Activated naive CD8-positive, alpha-beta T cell (primary cell): ENCODE measurements around the gene NOL4L.
A peak's percentile ranks its signal among the peaks of the same experiment; 100 is the strongest.
"Not testable (repeated sequence)": the region's sequence is repeated elsewhere in the genome, so short reads cannot be mapped to it uniquely, and the experiment has no call there.

Experiments used
- H3K27ac Mint-ChIP-seq: one replicate; pipeline ENCODE4 v1.8.0; 2021; ENCODE audit warnings: mixed read lengths
- H3K27me3 Mint-ChIP-seq: one replicate; pipeline ENCODE4 v1.8.0; 2021; ENCODE audit warnings: mixed read lengths
- H3K36me3 Mint-ChIP-seq: one replicate; pipeline ENCODE4 v1.8.0; 2021; ENCODE audit warnings: mixed read lengths
- H3K4me1 Mint-ChIP-seq: one replicate; pipeline ENCODE4 v1.8.0; 2021; ENCODE audit warnings: low read depth, mixed read lengths
- H3K4me3 Mint-ChIP-seq: one replicate; pipeline ENCODE4 v1.8.0; 2021; ENCODE audit warnings: mild to moderate bottlenecking, mixed read lengths
- H3K9me3 Mint-ChIP-seq: one replicate; pipeline ENCODE4 v1.8.0; 2021; ENCODE audit warnings: low read depth, mixed read lengths

The NOL4L gene

GRCh38 chr20:32592616-32593015, 7.5 kb upstream of the NOL4L start:
- H3K9me3 Mint-ChIP-seq, H3K4me3 Mint-ChIP-seq, H3K36me3 Mint-ChIP-seq, H3K4me1 Mint-ChIP-seq, H3K27ac Mint-ChIP-seq, H3K27me3 Mint-ChIP-seq: not testable (repeated sequence)

DNA sequence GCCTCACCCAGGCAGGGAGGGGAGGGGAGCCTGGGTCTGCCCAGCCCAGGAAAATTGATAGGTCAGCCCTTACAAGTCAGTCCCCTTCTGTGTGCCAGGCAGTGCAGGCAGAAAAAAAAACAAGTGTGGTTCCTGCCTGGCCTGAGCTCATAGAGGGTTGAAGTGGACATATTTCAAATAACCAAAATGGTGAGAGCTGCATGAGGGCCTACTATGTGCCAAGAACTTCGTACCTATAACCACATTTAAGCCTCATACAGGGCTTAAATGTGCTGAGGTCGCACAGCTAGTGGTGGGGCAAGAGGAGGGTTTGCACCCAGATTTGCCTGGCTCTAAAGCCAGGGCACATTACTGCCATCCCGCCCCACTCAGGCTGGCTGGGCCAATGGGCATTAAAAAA, 6.9 kb upstream of the NOL4L start:
- Mint-ChIP-seq H3K4me1 (peaks cover 2% of the 10 kb centered on the region), H3K9me3 (no peaks in the 10 kb centered on the region), H3K27me3 (no peaks in the 10 kb centered on the region), H3K27ac (no peak overlapping the region), H3K4me3 (no peak overlapping the region), H3K36me3 (no peaks in the 10 kb centered on the region)

GRCh38 chr20:32589769-32590168, 4.6 kb upstream of the NOL4L start:
- H3K27ac Mint-ChIP-seq = no peak overlapping the region
- H3K4me3 Mint-ChIP-seq = no peak overlapping the region
- peaks cover 17% of the 10 kb centered on the region for H3K4me1 Mint-ChIP-seq
- no peaks in the 10 kb centered on the region for H3K27me3 Mint-ChIP-seq
- H3K9me3 Mint-ChIP-seq = no peaks in the 10 kb centered on the region
- no peaks in the 10 kb centered on the region for H3K36me3 Mint-ChIP-seq

DNA sequence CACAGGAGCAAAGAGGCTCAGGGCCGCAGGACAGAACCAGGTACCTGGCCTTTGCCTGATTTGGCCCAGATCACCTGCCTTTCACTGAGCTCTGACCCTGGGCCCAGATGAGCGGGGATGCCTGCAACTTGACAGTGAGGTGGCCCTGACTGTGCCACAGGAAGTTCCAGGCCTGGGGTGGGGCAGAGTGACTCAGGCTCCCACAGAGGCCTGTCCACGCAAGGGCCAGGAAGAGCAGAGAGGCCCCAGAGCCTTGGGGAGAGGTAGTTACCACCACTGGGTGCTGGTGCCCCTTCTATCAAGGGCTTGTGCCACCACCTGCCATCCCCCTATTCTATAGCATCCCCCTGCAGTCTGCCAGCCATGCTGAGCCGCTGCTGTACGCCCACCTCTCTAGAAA, 4.1 kb upstream of the NOL4L start:
- no peak overlapping the region for H3K4me3 Mint-ChIP-seq
- H3K27ac Mint-ChIP-seq = no peak overlapping the region
- no peaks in the 10 kb centered on the region for H3K36me3 Mint-ChIP-seq
- H3K9me3 Mint-ChIP-seq = no peaks in the 10 kb centered on the region
- peaks cover 17% of the 10 kb centered on the region for H3K4me1 Mint-ChIP-seq
- no peaks in the 10 kb centered on the region for H3K27me3 Mint-ChIP-seq

- no peak overlapping the region for H3K27ac Mint-ChIP-seq
- H3K4me3 Mint-ChIP-seq = no peak overlapping the region
- peaks cover 17% of the 10 kb centered on the region for H3K4me1 Mint-ChIP-seq
- no peaks in the 10 kb centered on the region for H3K36me3 Mint-ChIP-seq
- no peaks in the 10 kb centered on the region for H3K27me3 Mint-ChIP-seq
- no peaks in the 10 kb centered on the region for H3K9me3 Mint-ChIP-seq
These were observed 2.9 kb upstream of the NOL4L start for GRCh38 chr20:32588040-32588439.

- Mint-ChIP-seq H3K36me3 (no peaks in the 10 kb centered on the region), H3K4me1 (peaks cover 28% of the 10 kb centered on the region), H3K9me3 (no peaks in the 10 kb centered on the region), H3K4me3 (peak overlapping the region; percentile 89), H3K27ac (peak overlapping the region; percentile 91), H3K27me3 (no peaks in the 10 kb centered on the region)
These were observed 1.2 kb upstream of the NOL4L start for GRCh38 chr20:32586291-32586690.

GRCh38 chr20:32585586-32586127, 524 bp upstream of the NOL4L start:
- Mint-ChIP-seq H3K36me3 (no peaks in the 10 kb centered on the region), H3K9me3 (no peaks in the 10 kb centered on the region), H3K27me3 (no peaks in the 10 kb centered on the region), H3K4me1 (peaks cover 34% of the 10 kb centered on the region), H3K4me3 (peak overlapping the region; percentile 89), H3K27ac (peak overlapping the region; percentile 91)

GRCh38 chr20:32583581-32584070, 1.5 kb downstream of the NOL4L start:
- no peaks in the 10 kb centered on the region for H3K36me3 Mint-ChIP-seq
- no peaks in the 10 kb centered on the region for H3K27me3 Mint-ChIP-seq
- H3K9me3 Mint-ChIP-seq = no peaks in the 10 kb centered on the region
- H3K4me3 Mint-ChIP-seq = no peak overlapping the region
- H3K27ac Mint-ChIP-seq = no peak overlapping the region
- peaks cover 52% of the 10 kb centered on the region for H3K4me1 Mint-ChIP-seq

DNA sequence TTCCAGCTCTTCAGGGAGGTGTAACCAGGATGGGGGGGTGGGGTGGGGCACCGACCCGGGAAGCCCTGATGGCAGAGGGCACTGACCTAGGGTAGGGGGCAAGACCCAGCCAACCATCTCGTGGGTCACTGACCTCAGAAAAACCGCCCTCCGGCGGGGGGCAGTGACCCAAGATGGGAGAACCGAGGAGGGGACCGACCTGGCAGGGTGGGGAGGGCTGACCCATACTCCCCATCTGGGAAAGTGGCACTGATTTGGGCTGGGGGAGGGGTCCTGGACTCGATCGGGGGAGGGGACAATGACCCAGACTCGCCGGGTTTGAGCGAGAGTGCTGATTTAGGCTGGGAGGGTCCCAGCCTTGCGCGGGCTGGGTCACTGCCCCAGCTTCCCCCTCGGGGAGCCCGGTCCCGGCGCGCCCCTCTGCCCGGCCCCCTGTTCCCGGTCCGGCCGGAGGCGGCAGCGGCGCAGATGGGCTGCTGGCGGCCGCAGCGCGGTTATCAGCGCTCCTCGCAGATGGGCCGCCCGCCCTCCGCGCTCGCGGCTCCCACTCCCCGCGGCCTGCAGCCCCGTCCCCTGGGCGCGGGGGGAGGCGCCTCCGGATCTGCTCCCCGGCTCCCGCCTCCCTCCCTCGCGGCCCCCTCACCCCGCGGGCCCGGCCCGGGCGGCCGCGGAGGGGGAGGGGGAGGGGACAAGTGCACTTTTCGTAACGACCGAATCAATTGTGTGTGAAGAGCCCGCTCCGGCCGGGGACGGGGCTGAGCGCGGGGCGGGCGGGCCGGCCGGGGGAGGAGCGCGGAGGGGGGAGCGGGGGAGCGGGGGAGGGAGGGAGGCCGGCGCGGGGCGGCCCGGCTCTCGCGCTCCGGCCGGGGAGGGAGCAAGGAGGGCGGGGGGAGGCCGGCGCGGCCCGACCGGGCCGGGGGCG, 2.2 kb downstream of the NOL4L start:
- H3K27ac Mint-ChIP-seq = no peak overlapping the region
- H3K4me3 Mint-ChIP-seq = peak overlapping the region; percentile 81
- peaks cover 55% of the 10 kb centered on the region for H3K4me1 Mint-ChIP-seq
- no peaks in the 10 kb centered on the region for H3K27me3 Mint-ChIP-seq
- H3K9me3 Mint-ChIP-seq = no peaks in the 10 kb centered on the region
- H3K36me3 Mint-ChIP-seq = no peaks in the 10 kb centered on the region

GRCh38 chr20:32581839-32582658, 3.1 kb downstream of the NOL4L start:
- Mint-ChIP-seq H3K36me3 (no peaks in the 10 kb centered on the region), H3K4me1 (peaks cover 60% of the 10 kb centered on the region), H3K9me3 (no peaks in the 10 kb centered on the region), H3K27ac (peak overlapping the region; percentile 73), H3K27me3 (no peaks in the 10 kb centered on the region), H3K4me3 (peak overlapping the region; percentile 81)

DNA sequence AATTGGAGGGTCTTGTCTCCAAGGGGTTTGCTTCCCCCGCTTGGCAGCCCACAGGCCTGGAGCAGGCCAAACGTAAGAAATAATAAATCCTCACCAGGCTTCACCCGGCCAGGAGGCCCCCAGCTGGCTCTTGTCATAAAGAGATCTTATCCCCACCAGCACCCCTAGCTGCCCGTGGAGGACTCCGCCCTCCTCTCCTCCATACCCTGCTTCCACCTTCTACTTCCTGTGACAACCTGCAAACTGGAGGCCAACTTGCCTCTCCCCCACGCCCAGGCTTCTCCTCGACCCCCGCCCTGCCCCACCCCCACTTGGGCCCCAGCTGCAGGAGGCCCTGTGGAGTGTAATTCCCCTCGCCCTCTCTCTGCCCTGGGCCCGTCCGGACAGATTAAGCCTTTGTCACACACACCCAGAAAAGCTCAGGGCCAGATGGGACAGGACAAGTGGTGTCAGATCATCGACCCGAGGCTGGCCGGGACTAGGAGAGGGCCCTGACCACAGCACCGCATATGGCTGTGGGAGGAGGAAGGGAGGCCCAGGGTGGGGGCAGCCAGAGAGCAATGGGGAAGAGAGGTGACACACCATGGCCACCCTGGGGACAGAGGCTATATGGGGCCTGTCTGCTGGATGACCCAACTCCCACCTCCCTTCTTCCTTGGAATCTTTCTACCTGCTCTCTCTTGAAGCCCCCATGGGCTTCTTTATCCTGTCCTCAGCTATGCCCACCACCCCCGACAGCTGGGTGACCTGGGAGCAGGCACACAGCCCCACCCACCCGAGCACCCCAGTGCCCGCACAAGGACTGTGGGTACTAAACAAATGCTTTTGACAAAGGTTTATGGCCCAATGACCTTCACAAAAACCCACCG, 3.9 kb downstream of the NOL4L start:
- H3K36me3 Mint-ChIP-seq = no peaks in the 10 kb centered on the region
- H3K4me1 Mint-ChIP-seq = peaks cover 54% of the 10 kb centered on the region
- peak overlapping the region; percentile 89 for H3K27ac Mint-ChIP-seq
- peak overlapping the region; percentile 81 for H3K4me3 Mint-ChIP-seq
- H3K27me3 Mint-ChIP-seq = no peaks in the 10 kb centered on the region
- H3K9me3 Mint-ChIP-seq = no peaks in the 10 kb centered on the region

- peaks cover 47% of the 10 kb centered on the region for H3K4me1 Mint-ChIP-seq
- no peaks in the 10 kb centered on the region for H3K27me3 Mint-ChIP-seq
- H3K27ac Mint-ChIP-seq = peak overlapping the region; percentile 89
- H3K9me3 Mint-ChIP-seq = no peaks in the 10 kb centered on the region
- no peaks in the 10 kb centered on the region for H3K36me3 Mint-ChIP-seq
- peak overlapping the region; percentile 81 for H3K4me3 Mint-ChIP-seq
These were observed 4.7 kb downstream of the NOL4L start for GRCh38 chr20:32580219-32580969.

DNA sequence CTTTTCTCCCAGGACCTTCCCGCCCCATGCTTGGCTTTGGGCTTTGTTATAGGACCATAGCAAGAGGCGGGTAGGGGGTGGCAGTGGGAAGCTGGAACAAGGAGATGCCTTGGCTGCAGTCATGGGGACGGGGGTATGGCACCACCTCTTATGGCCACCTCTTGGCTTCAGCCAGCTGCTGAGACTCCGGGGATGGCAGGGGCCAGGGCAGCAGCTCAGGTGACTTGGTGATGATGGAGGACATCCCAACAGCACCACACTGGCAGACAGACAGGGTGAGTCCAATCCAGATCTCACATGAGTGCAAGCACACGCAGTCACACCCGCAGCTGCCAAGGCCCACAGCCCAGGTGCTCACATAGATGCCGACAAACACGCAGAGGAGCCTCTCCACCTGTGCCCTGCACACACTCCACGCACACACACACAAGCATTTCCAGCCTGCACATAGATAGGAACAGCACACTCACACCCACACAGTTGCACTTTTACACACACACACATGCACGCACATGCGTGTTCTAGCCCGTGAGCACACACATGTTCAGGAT, 6.2 kb downstream of the NOL4L start:
- H3K4me1 Mint-ChIP-seq = peaks cover 50% of the 10 kb centered on the region
- no peaks in the 10 kb centered on the region for H3K27me3 Mint-ChIP-seq
- no peaks in the 10 kb centered on the region for H3K9me3 Mint-ChIP-seq
- no peaks in the 10 kb centered on the region for H3K36me3 Mint-ChIP-seq
- peak overlapping the region; percentile 12 for H3K27ac Mint-ChIP-seq
- H3K4me3 Mint-ChIP-seq = peak overlapping the region; percentile 21
